BJ (cell line): Measurements from ENCODE around the gene RBP3. TPM values are rescaled to one million over a fixed set of nuclear protein-coding genes. Genes with fewer than 3 reads are reported as not detected.

Source experiments
- CTCF ChIA-PET: fragments of 350-600 bp; formaldehyde crosslinking; extraction: SDS; loops from one replicate; lab custom pipeline; 2021; ENCODE audit warnings: antibody characterized with exemption, inconsistent platforms; lab: Yijun Ruan, JAX
- POLR2A ChIA-PET: fragments of 300-600 bp; sonication (Branson Sonifier 250); formaldehyde crosslinking; extraction: SDS; loops from one replicate; lab custom pipeline; 2021; ENCODE audit warnings: antibody characterized with exemption; lab: Charles Lee
- DNase-seq: peaks from one replicate; pipeline ENCODE4 v3.0.0-alpha.2; 2011; ENCODE audit warnings: low read depth
- H3K27me3 ChIP-seq: 2 replicates; pipeline ENCODE4 v1.6.0; 2011; ENCODE audit warnings: low read length; ENCODE audit not compliant: control insufficient read depth, insufficient read depth
- H3K36me3 ChIP-seq: 2 replicates; pipeline ENCODE4 v1.5.1; 2011; ENCODE audit warnings: low read length; ENCODE audit not compliant: control insufficient read depth, insufficient read depth
- H3K4me3 ChIP-seq: 2 replicates; pipeline ENCODE4 v1.5.1; 2011; ENCODE audit warnings: low read depth, mild to moderate bottlenecking, control low read depth, low read length
- polyA plus RNA-seq: library from polyadenylated mRNA; depleted of rRNA; stranded (reverse); fragments of >200 nt; gene quantifications from 2 replicates; pipeline ENCODE4 v1.2.3, GENCODE V29; 2011
- TF ChIP-seq, protein P1 (sequence below): IDR thresholded peaks from 2 replicates; pipeline ENCODE4 v1.5.1; 2011; ENCODE audit warnings: low read depth, mild to moderate bottlenecking, control low read depth, inconsistent platforms, low read length, moderate library complexity; ENCODE audit not compliant: insufficient read depth

RBP3 gene
- polyA plus RNA-seq, 1 experiment = not detected

DNA sequence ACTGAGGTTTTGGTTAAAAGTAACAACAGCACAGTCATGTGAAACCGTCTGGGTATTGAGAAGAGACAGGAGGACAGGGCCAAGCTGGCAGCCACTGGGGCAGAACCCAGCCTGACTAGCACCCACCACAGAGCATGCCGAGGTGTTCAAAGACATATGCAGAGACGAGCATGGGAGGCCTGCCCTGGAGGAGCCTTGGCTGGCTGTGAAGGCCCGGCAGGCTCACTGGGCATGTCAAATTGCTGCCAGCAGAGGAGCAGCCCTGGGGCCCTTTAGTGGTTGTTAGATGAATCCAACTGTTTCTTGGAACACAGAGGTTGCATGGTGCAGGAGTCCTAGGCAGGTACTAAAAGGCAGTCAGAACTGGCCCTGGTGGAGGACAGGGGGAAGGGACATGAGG is 30.9 kb upstream of the RBP3 start:
- ChIA-PET POLR2A (interaction anchor here (0.6 kb wide), 1 partner anchor 26 kb away, joined by 4 read pairs; no protein-coding TSS in a partner anchor), CTCF (interaction anchor here (7.6 kb wide), 1 partner anchor 291 kb away, joined by 107 read pairs; no protein-coding TSS in a partner anchor)
- DNase-seq = no peak

DNA sequence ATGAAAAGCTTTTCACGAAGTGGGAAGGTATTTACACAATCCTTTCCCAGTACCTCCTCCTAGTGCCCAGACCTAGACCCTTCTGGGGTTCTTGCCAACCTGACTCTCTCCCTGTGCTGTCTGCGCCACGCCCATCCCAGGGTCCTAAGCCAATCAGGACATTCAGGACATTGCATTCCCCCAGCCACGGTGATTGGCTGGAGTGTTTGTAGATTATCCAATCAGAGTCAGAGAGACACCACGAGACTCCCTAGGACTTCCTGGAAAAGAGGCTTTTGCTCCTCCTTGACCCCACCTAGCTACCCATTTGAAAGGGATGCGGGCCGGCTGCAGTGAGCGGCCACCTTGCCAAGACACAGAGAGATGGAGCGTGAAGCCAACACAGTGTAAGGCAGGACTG is 29.5 kb upstream of the RBP3 start:
- POLR2A ChIA-PET = no interaction called here
- no peak overlapping the region for H3K4me3 ChIP-seq
- H3K27me3 ChIP-seq = peaks cover 3% of the 10 kb centered on the region; the same call in 1 of the 2 replicates
- CTCF ChIA-PET = interaction anchor here (0.7 to 1.3 kb wide), 2 partner anchors 286 to 294 kb away, joined by 3 read pairs; no protein-coding TSS in a partner anchor
- TF ChIP-seq, protein P1, sequence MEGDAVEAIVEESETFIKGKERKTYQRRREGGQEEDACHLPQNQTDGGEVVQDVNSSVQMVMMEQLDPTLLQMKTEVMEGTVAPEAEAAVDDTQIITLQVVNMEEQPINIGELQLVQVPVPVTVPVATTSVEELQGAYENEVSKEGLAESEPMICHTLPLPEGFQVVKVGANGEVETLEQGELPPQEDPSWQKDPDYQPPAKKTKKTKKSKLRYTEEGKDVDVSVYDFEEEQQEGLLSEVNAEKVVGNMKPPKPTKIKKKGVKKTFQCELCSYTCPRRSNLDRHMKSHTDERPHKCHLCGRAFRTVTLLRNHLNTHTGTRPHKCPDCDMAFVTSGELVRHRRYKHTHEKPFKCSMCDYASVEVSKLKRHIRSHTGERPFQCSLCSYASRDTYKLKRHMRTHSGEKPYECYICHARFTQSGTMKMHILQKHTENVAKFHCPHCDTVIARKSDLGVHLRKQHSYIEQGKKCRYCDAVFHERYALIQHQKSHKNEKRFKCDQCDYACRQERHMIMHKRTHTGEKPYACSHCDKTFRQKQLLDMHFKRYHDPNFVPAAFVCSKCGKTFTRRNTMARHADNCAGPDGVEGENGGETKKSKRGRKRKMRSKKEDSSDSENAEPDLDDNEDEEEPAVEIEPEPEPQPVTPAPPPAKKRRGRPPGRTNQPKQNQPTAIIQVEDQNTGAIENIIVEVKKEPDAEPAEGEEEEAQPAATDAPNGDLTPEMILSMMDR = no peak
- H3K36me3 ChIP-seq = no peaks in the 10 kb centered on the region
- no peak for DNase-seq

More for the DNA sequence above, 30.9 kb upstream of the RBP3 start:
- H3K27me3 ChIP-seq = peaks cover 3% of the 10 kb centered on the region; the same call in 1 of the 2 replicates
- H3K4me3 ChIP-seq = no peak overlapping the region
- no peaks in the 10 kb centered on the region for H3K36me3 ChIP-seq
- TF ChIP-seq, protein P1 = no peak

DNA sequence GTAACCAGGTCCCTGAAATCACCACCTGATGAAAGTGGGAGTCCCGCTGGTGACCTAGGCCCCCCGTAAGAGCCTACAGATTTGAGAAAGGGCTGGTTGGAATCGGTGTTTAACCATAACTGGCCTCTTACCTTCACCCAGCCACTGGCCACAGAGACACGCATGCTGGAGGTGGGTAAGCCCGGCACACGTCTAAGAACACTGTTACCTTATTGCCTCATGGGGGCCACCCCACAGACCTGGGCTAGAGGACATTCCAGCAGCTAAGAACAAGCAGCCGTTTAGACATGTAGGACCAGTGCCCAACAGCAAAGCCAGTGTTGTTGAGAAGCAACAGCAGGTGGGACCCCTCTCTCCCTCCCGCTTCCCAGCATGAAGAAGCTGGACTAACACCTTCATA is 28.4 kb upstream of the RBP3 start:
- no peaks in the 10 kb centered on the region for H3K36me3 ChIP-seq
- CTCF ChIA-PET = interaction anchor here (1.3 to 2.0 kb wide), 2 partner anchors 21 to 287 kb away, joined by 3 to 4 read pairs; no protein-coding TSS in a partner anchor
- no peak for DNase-seq
- H3K27me3 ChIP-seq = peaks cover 3% of the 10 kb centered on the region; the same call in 1 of the 2 replicates
- TF ChIP-seq, protein P1 = no peak
- H3K4me3 ChIP-seq = no peak overlapping the region
- POLR2A ChIA-PET = no interaction called here

DNA sequence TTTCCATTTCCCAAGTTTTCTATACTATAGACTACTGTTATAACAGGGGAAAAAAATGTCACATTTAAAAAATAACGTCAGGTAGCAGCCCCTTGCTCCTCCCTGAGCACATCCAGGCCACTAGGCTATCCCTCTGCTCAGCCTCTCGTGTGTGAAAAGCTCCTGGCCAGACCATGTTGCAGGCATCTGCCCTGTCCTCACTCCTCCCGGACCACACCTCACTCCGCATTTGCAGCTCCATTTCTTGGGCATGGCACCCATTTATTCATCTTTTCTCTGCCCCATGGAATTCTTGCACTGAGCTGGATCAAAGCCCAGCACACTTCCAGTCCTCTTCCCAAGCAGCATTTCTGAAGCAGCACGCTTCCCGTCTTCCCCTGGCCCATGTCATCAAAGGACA is 27.4 kb upstream of the RBP3 start:
- ChIA-PET CTCF (interaction anchor here (1.6 to 2.0 kb wide), 3 partner anchors 9 to 328 kb away, joined by 4 to 6 read pairs (median 5); no protein-coding TSS in a partner anchor), POLR2A (interaction anchor here (0.5 kb wide), 1 partner anchor 308 kb away, joined by 6 read pairs; no protein-coding TSS in a partner anchor)
- no peak for DNase-seq
- H3K36me3 ChIP-seq = no peaks in the 10 kb centered on the region
- TF ChIP-seq, protein P1 = no peak
- no peak overlapping the region for H3K4me3 ChIP-seq
- H3K27me3 ChIP-seq = peaks cover 3% of the 10 kb centered on the region

DNA sequence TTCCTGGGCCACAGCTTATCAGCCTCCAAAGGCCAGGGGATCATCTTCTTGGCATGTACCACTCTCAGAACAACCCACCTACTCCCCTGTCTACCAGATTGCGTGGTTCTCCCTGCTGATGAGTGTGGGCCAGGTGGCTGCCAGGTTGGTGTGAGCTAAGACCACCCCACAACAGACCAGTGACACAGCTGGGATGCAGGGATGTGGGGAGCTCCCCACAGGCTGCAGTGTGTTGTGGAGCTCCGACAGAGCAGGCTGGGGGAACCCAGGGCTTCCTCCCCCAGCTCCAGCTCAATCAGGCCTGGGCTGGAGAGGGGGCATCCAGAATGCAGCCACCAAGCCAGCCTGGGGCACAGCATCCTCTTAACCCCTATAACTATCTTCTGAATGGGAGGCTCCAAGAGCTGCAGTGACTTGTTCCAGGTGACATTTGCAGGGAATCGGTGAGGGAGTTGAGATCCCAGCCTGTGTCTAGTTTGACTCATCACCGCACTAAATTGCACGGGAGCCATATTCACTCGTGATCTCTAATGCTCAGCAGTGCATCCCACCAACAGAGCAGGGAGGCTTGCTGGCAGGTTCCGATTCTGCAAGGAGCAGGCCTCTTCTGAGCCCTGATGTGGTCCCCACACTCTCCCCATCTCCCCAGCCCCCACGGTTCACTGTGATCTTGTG is 26.5 kb upstream of the RBP3 start:
- H3K27me3 ChIP-seq = peaks cover 3% of the 10 kb centered on the region
- H3K36me3 ChIP-seq = no peaks in the 10 kb centered on the region
- POLR2A ChIA-PET = no interaction called here
- DNase-seq = no peak
- TF ChIP-seq, protein P1 = no peak
- no peak overlapping the region for H3K4me3 ChIP-seq
- CTCF ChIA-PET = interaction anchor here (1.6 to 2.0 kb wide), 3 partner anchors 10 to 329 kb away, joined by 4 to 6 read pairs (median 5); no protein-coding TSS in a partner anchor
